NB4 (cell line): Measurements from ENCODE around the gene LRMDA.

Experiments
- CTCF ChIP-seq: IDR thresholded peaks from one replicate; pipeline ENCODE4 v1.5.1; 2012; ENCODE audit warnings: low read depth, low read length
- MYC ChIP-seq: IDR thresholded peaks from 2 replicates; pipeline ENCODE4 v1.6.1; 2011; ENCODE audit warnings: low read depth, low read length
- POLR2A ChIP-seq: IDR thresholded peaks from 2 replicates; pipeline ENCODE4 v1.6.1; 2011; ENCODE audit warnings: mild to moderate bottlenecking; ENCODE audit not compliant: insufficient read length; ENCODE audit errors: extremely low read depth

- TF ChIP-seq MYC (no peak), CTCF (no peak), POLR2A (no peak)
Observed at GRCh38 chr10:76037531-76038155, 606.2 kb downstream of the LRMDA start.
